Heart left ventricle (tissue), 16 donors: ENCODE results near the gene FBXW8. TPM values are rescaled to one million over a fixed set of nuclear protein-coding genes. Genes with fewer than 3 reads are reported as not detected.

Experiments used
- ATAC-seq, 4 donors: fragments of 200-7000 bp; cut with Tn5 transposase; one replicate each; pipeline ENCODE4 v1.9.1; 2020 to 2022; ENCODE audit warnings: moderate library complexity in 4 of 4, mild to moderate bottlenecking in 3 of 4, moderate number of reproducible peaks in 1 of 4
- DNase-seq, 5 donors: peaks; one replicate each; pipeline ENCODE4 v3.0.0-alpha.2; 2020
- H3K27ac ChIP-seq, 12 donors: fragments of 200-600 bp; sonication (generic) in 4 of 12; one replicate each; pipeline versions ENCODE4 v1.5.0 to v1.8.0; 2016 to 2022; ENCODE audit warnings: mild to moderate bottlenecking in 2 of 12
- H3K27me3 ChIP-seq, 9 donors: fragments of 200-600 bp; sonication (generic) in 2 of 9; one replicate each; pipeline versions ENCODE4 v1.5.1 to v1.8.0; 2016 to 2022; ENCODE audit warnings: mild to moderate bottlenecking in 3 of 9
- H3K36me3 ChIP-seq, 9 donors: fragments of 200-600 bp; sonication (generic) in 2 of 9; one replicate each; pipeline versions ENCODE4 v1.5.0 to v1.8.0; 2018 to 2022; ENCODE audit warnings: mild to moderate bottlenecking in 2 of 9
- H3K4me1 ChIP-seq, 12 donors: fragments of 200-600 bp; sonication (generic) in 4 of 12; one replicate each; pipeline versions ENCODE4 v1.5.0 to v1.8.0; 2016 to 2022; ENCODE audit warnings: mild to moderate bottlenecking in 3 of 12
- H3K4me3 ChIP-seq, 12 donors: fragments of 200-600 bp; sonication (generic) in 4 of 12; one replicate each; pipeline versions ENCODE4 v1.5.0 to v1.8.0; 2017 to 2022; ENCODE audit warnings: mild to moderate bottlenecking in 9 of 12, moderate library complexity in 4 of 12
- H3K9me3 ChIP-seq, 12 donors: fragments of 200-600 bp; sonication (generic) in 4 of 12; one replicate each; pipeline versions ENCODE4 v1.5.0 to v1.8.0; 2016 to 2022; ENCODE audit warnings: mild to moderate bottlenecking in 1 of 12
- CTCF ChIP-seq, 12 donors: fragments of 200-600 bp; sonication (generic) in 4 of 12; IDR thresholded peaks; one replicate each; pipeline versions ENCODE4 v1.5.0 to v1.8.0; 2018 to 2022; ENCODE audit warnings: antibody characterized with exemption in 12 of 12, mild to moderate bottlenecking in 5 of 12
- POLR2A ChIP-seq, 2 donors: fragments of 450-650 bp; IDR thresholded peaks; one replicate each; pipeline ENCODE4 v1.6.1; 2017; ENCODE audit warnings: antibody characterized with exemption in 2 of 2, mild to moderate bottlenecking in 2 of 2, moderate library complexity in 2 of 2
- WGBS, 4 donors: extraction: QIAGEN DNeasy Blood & Tissue Kit in 2 of 4; methylation state at CpG; one replicate each; pipeline versions ENCODE4 v1.1.5 to v1.1.7; 2013 to 2018; 5-methylcytosine and 5-hydroxymethylcytosine counted together
- intact Hi-C, 10 donors: fragments of 100-400 bp; cut with DNase I; formaldehyde crosslinking; loops; one replicate each; pipeline versions ENCODE4 v1.11.1 to v1.14.2; 2022
- polyA plus RNA-seq, 2 donors: library from polyadenylated mRNA; stranded (reverse); fragments of 200-250 nt; gene quantifications; one replicate each; pipeline ENCODE4 v1.2.3, GENCODE V29; 2013
- total RNA-seq, 9 donors: library from RNA; depleted of rRNA in 2 of 9; stranded (reverse); fragments of >200 nt in 2 of 9; fragmentation: NEBNext Ultra II Directional in 3 of 9; extraction: Animal tissue kit (Norgen Biotek cat#: 25700) in 3 of 9; gene quantifications; one replicate each; pipeline versions ENCODE4 v1.1.0 to v1.2.4, GENCODE V29; 2016 to 2023
- donor health status: ischemic (EF 13 %, LVEDD 7.1; RV severe dilation, severe dysfunction).
- donor health status: healthy with polysubstance abuse.
- donor health status: DM: no; HTN: yes; CAD: no.
- donor health status: DM: no; HTN: no; CAD: no.
- donor health status: ischemic (EF 25% LVEDD 6.9; RV normal size, moderate dysfunction).
- donor health status: ischemic (EF 25% LVEDD 5.7; RV mildly dilated, moderate dysfunction).
- donor health status: healthy.
- donor health status: DM: yes; HTN: yes; CAD: no.
- donor health status: ischemic (EF 35%, LVEDD 5.7; RV mildly dilated, moderate dysfunction).
- donor health status: nonischemic (EF 11% LVEDD 7.7; RV severe dilation, severe dysfunction).
- donor health status: DM: yes; HTN: yes; CAD: no.
- donor health status: PGD.
- donor health status: ischemic (EF 29% LVEDD 5.4; RV normal size, mild dysfunction).
- donor health status: nonischemic (EF 23%, LVEDD 6.1; RV moderate dilation, normal function).

The FBXW8 gene
- total and polyA plus RNA-seq, 11 donors, result 2.4 to 9.7 (median 7.0) TPM

- Histone ChIP-seq H3K27ac (no peak overlapping the region), H3K9me3 (peaks cover 0 to 5% (median 0%) of the 10 kb centered on the region in 12 donors), H3K27me3 (peaks cover 0 to 36% (median 9%) of the 10 kb centered on the region in 9 donors), H3K36me3 (no peaks in the 10 kb centered on the region), H3K4me1 (peaks cover 0 to 17% (median 12%) of the 10 kb centered on the region in 12 donors), H3K4me3 (no peak overlapping the region)
- no peak for TF ChIP-seq POLR2A (IDR thresholded peaks at IDR 0.05)
- TF ChIP-seq CTCF (IDR thresholded peaks at IDR 0.05), result no peak
- WGBS, 4 donors, result 78 to 85% (median 81%) methylated on average over 2 of the region's 2 CpGs
- intact Hi-C loops, result loop anchor here in 4 of 10 donors (2.0 to 10.0 kb wide), 2 partner anchors 181 to 183 kb away; no protein-coding TSS in a partner anchor
- DNase-seq (no peak), ATAC-seq (no peak)
Observed at GRCh38 chr12:116885491-116885890, 25.3 kb upstream of the FBXW8 start.

DNA sequence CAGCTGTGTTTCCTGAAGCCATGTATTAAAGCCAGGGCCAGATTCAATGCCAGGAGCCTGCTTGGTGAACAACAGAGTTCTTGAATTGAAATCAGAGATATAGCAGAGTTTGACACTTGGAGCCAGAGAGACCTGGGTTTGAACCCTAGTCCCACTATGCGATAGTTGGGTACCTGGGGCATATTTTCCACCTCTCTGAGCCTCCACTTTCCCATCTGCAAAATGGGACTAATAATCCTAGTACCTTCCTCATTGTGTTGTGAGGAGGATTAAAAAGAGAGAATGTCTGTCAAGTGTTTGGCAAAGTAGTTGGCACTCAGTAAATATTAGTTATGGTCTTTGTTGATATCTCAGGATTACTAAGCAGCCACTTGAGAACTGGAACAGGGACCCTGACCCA lies 23.5 kb upstream of the FBXW8 start:
- DNase-seq (no peak), ATAC-seq (no peak)
- H3K4me1 ChIP-seq, result peaks cover 0 to 4% (median under 1%) of the 10 kb centered on the region in 12 donors
- no peak overlapping the region for H3K27ac ChIP-seq
- TF ChIP-seq CTCF (IDR thresholded peaks at IDR 0.05), result no peak
- TF ChIP-seq POLR2A (IDR thresholded peaks at IDR 0.05), result no peak
- H3K27me3 ChIP-seq, result peaks cover 0 to 26% (median 1%) of the 10 kb centered on the region in 9 donors
- H3K9me3 ChIP-seq, result peaks cover 0 to 6% (median 0%) of the 10 kb centered on the region in 12 donors
- H3K4me3 ChIP-seq, result no peak overlapping the region
- H3K36me3 ChIP-seq, result no peaks in the 10 kb centered on the region
- intact Hi-C loops, result loop anchor here in 3 of 10 donors (10.0 kb wide), 1 partner anchor 182 kb away; no protein-coding TSS in a partner anchor
- WGBS, 4 donors, result 70 to 93% (median 82%) methylated on average over 1 of the region's 1 CpG

DNA sequence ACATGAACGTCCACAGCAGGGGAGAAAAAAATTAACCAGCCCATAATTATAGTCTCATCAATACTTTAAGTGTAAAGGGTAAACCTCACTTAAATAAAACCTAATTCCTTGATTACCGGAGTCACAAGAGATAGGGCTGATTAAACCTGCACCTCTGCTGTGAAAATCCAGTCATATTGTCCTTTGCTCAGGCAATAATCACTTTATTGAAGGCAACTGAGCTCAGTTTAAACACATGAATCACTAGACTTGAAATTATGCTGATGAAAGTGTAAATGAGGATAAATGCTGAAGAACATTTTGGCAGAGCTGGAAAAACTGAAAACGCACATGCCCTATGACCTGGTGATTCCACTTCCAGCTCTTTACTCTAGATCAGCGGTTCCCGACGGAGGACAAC lies 22.9 kb upstream of the FBXW8 start:
- Histone ChIP-seq H3K4me1 (no peaks in the 10 kb centered on the region), H3K9me3 (peaks cover 0 to 6% (median 0%) of the 10 kb centered on the region in 12 donors), H3K27me3 (peaks cover 0 to 20% (median 0%) of the 10 kb centered on the region in 9 donors), H3K36me3 (no peaks in the 10 kb centered on the region), H3K4me3 (no peak overlapping the region), H3K27ac (no peak overlapping the region)
- ATAC-seq, result no peak
- WGBS, 4 donors, result 76 to 81% (median 79%) methylated on average over 6 of the region's 6 CpGs
- TF ChIP-seq CTCF (IDR thresholded peaks at IDR 0.05) (no peak), POLR2A (IDR thresholded peaks at IDR 0.05) (no peak)
- no peak for DNase-seq
- intact Hi-C loops, result loop anchor here in 3 of 10 donors (10.0 kb wide), 1 partner anchor 183 kb away; no protein-coding TSS in a partner anchor

GRCh38 chr12:116890330-116890729 lies 20.4 kb upstream of the FBXW8 start:
- peaks cover 0 to 9% (median 0%) of the 10 kb centered on the region in 9 donors for H3K27me3 ChIP-seq
- intact Hi-C loops, result no loop called here
- TF ChIP-seq CTCF (IDR thresholded peaks at IDR 0.05) (no peak), POLR2A (IDR thresholded peaks at IDR 0.05) (no peak)
- ATAC-seq (no peak), DNase-seq (no peak)
- H3K9me3 ChIP-seq, result peaks cover 0 to 6% (median 0%) of the 10 kb centered on the region in 12 donors
- no peaks in the 10 kb centered on the region for H3K4me1 ChIP-seq
- WGBS, 4 donors, result 96 to 98% (median 97%) methylated on average over 2 of the region's 2 CpGs
- H3K27ac ChIP-seq, result no peak overlapping the region
- no peak overlapping the region for H3K4me3 ChIP-seq
- H3K36me3 ChIP-seq, result no peaks in the 10 kb centered on the region
